GM18517 (cell line): ENCODE data around the gene MED20.
"Not testable (repeated sequence)": the region's sequence is repeated elsewhere in the genome, so short reads cannot be mapped to it uniquely, and the experiment has no call there.

Experiments
- ATAC-seq: cut with Tn5 transposase; IDR thresholded peaks from one replicate; pipeline ENCODE4 v1.9.1; 2021; ENCODE audit warnings: mild to moderate bottlenecking, moderate library complexity; ENCODE audit not compliant: unreplicated experiment

The MED20 gene

DNA sequence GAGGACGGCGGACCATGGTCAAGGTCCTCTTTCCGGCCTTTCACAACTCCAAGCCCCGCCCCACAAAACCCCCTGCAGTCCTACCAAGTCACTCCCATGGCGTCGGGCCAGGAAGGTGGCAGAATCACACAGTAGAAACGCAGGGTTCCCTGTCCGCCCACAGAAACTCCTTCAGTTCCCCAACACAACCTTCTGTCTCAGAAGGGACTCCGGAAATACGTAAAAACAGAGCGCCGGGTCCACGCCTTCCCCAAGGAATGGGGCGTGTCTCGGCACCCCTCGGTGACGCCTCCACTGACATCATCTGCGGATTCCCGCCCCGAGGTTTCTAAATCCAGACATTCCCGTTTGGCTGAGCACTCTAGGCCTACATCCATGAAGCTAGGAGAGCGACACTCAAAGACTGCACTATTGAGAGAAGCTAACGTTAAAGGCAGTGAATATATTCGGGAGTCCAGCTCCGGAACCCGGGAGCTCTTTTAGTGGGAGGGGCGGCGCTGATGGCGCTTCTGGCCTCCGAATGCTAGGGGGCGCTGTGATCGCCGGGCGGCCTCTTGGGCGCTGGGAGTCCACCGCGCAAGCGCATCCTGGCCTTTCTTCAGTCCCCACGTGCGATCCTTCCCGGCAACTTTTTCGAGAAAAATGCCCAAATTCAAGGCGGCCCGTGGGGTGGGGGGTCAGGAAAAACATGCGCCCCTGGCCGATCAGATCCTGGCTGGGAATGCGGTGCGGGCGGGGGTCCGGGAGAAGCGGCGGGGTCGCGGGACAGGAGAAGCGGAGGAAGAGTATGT, at the start of gene MED20, which contains the start of gene BYSL:
Gene MED20 (minus strand): TSS at position 219 of the 791 bp plus-strand sequence. CDS start 121 bp downstream, at position 98.
Gene BYSL (plus strand): TSS at position 579 of the 791 bp plus-strand sequence. CDS start 64 bp downstream, at position 643.
- ATAC-seq = peak; percentile 89

DNA sequence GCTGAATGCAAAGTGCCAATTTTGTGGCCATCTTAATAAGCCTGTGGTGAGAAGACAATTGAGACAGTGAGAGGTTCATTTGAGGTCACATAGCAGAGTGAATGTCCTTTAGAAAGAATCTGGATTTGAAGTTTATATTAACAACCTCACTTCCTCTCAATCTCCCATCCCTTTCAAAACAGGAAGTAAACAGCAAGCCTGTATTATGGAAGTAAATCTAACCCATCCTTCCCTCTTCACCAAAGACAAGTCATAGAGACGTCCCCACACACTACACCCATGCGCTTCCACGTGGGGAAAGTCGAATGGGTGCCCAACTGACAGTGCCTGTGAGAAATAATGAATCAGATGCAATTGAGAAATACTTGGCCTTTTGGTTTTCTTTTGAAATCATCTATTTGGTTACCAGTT, 49.5 kb upstream of the MED20 start:
- ATAC-seq = no peak

GRCh38 chr6:41967312-41968287, 46.7 kb upstream of the MED20 start:
- no peak for ATAC-seq

DNA sequence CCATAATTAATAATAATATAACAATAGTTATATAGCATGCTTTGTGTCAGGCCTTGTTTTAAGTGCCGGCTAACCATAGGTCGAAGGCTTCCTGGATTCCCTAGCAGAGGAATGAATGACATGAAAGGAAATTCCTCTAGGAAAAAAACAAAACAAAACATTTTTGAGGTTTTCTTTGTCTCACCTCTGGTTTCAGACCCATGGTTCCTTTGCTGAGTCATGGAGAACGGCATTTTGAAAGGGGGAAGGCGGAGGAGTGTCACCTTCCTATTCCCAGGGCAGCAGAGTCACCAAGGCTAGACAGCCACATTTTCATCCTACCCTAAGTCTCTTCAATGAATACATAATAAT, 46.0 kb upstream of the MED20 start:
- no peak for ATAC-seq

DNA sequence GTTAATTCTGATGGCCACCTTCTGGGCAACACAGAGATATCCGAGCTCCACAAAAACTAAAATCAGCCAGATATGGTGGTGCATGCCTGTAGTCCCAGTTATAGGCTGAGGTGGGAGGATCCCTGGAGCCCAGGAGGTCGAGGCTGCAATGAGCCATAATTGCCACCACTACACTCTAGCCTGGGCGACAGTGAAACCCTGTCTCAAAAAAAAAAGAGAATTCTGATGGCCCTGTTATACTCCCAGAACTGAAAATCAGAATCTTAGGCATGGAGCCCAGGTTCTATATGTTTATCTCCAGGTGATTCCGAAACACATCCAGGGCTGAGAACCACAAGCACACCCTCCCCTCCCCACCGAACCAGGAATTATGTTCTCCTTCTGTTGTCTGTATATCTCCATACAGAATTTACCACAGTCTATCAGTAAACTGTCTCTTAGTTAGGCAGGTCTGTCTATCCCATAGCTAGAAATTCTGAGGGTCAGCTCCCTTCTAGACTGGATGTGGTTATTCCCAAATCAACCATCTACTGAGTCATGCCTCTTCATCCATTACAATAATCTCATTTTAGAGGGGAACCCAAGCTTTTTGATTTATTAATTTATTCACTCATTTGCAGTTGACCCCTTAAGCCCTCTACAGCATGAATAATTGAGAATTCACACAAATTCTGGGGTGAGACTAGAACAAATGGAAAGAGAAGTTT, 45.4 kb upstream of the MED20 start:
- ATAC-seq = no peak

GRCh38 chr6:41965429-41966213, 44.7 kb upstream of the MED20 start:
- ATAC-seq = no peak

- ATAC-seq = no peak
These were observed 43.4 kb upstream of the MED20 start for GRCh38 chr6:41964201-41964887.

DNA sequence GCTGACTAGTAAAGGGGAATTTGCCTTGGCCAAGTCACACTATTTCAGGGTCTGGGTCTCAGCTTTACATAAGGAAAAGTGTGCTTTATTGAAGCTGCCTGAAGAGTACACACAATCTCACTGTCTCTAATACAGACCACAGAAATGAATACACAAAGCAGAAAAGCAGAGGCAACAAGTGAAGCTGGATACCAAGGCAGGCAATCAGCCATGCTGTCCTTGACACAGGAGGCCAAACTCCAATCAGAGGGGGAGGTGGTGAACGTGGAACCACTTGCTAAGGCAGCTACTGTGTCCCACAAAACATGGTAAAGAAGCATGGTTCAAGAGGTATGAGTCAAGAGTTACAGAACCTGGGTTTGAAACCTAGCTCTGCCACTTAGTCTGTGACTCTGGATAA, 42.4 kb upstream of the MED20 start:
- no peak for ATAC-seq

DNA sequence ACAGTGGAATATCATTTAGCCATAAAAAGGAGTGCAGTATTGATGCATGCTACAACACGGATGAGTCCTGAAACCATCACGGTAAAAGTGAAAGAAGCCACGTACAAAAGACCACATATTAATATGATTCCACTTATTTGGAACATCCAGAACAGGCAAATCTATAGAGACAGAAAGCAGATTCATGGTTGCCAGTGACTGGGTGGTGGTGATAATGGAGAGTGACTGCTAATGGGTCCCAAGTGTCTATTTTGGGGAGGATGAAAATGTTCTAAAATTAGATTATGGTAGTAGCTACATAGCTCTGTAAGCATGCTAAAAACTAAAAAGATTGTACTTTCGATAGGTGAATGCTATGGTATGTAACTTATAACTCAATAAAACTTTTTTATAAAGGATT, 39.1 kb upstream of the MED20 start:
- no peak for ATAC-seq

GRCh38 chr6:41958022-41958856, 37.3 kb upstream of the MED20 start:
- no peak for ATAC-seq

GRCh38 chr6:41957117-41957516, 36.2 kb upstream of the MED20 start:
- no peak for ATAC-seq

DNA sequence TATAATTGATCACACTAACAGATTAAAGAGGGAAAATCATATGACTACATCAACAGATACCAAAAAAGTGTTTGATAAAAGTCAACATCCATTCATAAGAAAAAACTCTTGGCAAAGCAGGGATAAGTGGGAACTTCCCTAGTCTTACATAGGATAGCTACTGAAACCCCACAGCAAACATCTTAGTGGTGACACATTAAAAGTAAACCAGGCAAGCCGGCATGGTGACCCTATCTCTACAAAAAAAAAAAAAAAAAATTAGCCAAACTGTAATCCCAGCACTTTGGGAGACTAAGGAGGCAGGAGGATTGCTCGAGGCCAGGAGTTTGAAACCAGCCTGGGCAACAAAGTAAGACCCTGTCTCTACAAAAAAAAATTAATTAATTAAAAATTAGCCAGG, 34.5 kb upstream of the MED20 start:
- no peak for ATAC-seq

- no peak for ATAC-seq
These were observed 33.7 kb upstream of the MED20 start for GRCh38 chr6:41954668-41955067.

GRCh38 chr6:41947581-41948220, 26.8 kb upstream of the MED20 start:
- no peak for ATAC-seq

DNA sequence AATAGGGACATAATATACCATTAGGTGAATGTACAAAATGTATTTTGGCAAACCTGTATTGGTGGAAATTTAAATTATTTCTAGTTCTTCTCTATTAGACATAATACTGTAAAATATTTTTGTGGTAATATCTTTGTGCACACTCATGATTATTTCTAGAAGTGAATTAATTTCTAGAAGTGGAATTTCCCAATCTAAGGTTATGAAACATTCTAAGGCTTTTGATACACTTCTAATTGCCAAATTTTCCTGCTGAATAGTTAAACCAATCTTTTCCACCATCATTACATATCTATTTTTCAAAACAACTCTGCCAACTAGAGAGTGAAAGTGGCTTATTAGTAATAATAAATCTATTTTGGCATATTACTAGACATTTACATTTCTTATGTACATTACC, 22.5 kb upstream of the MED20 start:
- ATAC-seq = no peak

GRCh38 chr6:41942882-41943281, 21.9 kb upstream of the MED20 start:
- ATAC-seq = not testable (repeated sequence)

GRCh38 chr6:41942067-41942851, 21.3 kb upstream of the MED20 start:
- ATAC-seq = no peak
